GM12801 (cell line): ENCODE measurements around the gene AFAP1.

Experiments used
- TF ChIP-seq, protein P1 (sequence below): IDR thresholded peaks from one replicate; pipeline ENCODE4 v1.5.1; 2011; ENCODE audit warnings: control low read depth; ENCODE audit not compliant: insufficient read length; ENCODE audit errors: extremely low read depth

The AFAP1 gene

DNA sequence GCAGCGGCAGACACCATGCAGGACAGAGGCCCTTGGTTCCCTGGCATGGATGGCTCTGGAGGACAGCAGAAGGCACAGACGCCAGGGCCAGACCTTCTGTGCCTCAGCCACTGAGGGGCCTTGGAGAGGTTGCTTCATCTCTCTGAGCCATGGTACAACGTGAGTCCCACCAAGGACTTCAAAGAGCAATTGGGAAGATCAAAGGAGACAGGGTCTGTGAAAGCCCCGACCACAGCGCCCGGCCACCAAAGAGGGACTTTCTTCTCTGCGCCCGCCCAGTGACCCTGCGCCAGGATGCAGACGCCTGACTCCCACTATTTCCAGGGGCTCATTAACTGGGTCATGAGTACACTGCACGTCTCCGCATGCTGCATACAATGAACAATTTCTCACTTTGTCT is 174.0 kb downstream of the AFAP1 start:
- TF ChIP-seq, protein P1, sequence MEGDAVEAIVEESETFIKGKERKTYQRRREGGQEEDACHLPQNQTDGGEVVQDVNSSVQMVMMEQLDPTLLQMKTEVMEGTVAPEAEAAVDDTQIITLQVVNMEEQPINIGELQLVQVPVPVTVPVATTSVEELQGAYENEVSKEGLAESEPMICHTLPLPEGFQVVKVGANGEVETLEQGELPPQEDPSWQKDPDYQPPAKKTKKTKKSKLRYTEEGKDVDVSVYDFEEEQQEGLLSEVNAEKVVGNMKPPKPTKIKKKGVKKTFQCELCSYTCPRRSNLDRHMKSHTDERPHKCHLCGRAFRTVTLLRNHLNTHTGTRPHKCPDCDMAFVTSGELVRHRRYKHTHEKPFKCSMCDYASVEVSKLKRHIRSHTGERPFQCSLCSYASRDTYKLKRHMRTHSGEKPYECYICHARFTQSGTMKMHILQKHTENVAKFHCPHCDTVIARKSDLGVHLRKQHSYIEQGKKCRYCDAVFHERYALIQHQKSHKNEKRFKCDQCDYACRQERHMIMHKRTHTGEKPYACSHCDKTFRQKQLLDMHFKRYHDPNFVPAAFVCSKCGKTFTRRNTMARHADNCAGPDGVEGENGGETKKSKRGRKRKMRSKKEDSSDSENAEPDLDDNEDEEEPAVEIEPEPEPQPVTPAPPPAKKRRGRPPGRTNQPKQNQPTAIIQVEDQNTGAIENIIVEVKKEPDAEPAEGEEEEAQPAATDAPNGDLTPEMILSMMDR, result no peak

DNA sequence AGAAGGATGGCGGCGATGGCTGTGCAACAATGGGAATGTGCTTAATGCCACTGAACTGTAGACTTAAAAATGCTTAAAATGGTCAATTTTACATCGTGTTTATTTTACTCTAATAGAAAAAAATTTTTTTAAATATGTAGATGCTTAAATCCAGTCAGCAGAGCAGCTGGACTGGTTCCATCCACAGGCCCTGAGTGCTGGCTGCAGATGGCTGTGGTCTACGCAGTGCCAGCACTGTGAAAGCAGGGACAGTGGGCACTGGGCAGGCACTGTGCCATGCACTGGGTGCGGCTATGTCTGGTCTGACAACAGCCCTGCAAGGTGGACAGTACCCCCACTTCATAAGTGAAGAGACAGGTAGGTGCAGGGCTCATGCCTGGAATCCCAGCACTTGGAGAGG is 175.2 kb downstream of the AFAP1 start:
- TF ChIP-seq, protein P1, result no peak

DNA sequence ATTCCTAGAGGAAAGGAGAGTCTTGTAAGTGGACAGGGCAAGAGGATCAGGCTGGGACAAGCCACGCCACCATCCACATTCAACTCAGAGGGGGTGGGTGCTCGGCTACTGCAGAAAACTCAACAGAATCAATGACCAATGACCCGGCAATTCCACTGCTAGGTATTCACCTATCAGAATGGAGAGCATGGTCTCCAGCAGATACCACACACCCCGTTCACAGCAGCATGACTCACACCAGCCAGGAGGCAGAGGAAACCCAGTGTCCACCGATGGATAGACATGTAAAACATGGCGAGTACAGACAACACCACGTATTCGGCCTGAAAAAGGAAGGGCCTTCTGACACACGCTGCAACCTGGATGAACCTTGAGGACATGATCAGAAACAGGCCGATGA is 175.9 kb downstream of the AFAP1 start:
- TF ChIP-seq, protein P1, result no peak

DNA sequence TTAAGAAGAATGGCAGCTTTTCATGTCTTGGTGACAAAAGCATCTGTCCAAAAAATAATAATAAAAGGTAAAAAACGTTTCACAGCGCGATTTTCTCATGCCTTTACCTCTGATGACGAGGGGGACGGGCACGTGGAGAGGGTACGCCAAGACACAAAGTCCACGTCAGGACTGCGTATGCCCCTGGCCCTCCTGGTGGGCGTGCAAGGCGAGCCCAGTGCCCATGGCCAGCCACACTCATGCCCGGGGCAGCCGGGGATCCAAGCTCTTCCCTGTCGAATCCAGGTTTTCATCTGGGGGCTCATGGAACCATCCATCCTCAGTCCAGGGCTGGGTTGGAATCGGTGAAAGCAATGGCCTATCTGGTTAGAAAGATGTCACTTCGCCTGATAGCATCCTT is 176.6 kb downstream of the AFAP1 start:
- TF ChIP-seq, protein P1, result no peak

DNA sequence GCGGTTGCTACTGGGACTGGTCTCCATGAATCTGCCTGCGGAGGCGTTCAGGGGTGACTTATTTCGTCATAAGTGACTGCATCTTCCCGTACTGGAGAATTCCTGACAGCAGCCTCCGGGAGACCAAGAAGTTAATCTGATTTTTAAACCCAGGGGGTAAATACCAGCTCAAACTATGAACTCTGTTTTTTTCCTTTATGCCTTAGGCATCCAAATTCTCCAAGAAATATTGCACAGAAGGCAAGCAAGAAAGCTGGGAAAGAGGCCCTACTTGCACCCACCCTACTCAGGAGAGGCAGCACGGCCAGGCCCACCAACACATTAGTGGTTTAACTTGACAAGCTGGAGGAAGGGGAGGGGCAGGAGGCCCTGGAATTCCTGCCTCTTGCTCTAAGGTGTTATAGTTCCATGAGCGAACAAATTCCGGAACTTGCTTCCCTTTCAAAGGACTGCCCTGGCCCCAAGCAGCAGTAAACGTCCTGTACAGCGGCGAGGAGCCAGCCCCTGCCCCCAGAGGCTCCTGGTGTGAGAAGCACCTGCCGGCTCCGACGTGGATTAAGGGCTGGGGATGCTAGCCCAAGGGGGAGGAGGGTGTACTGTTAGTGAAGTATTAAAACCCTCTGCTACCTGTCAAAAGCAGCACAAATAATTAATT is 177.2 kb downstream of the AFAP1 start:
- TF ChIP-seq, protein P1, result no peak

DNA sequence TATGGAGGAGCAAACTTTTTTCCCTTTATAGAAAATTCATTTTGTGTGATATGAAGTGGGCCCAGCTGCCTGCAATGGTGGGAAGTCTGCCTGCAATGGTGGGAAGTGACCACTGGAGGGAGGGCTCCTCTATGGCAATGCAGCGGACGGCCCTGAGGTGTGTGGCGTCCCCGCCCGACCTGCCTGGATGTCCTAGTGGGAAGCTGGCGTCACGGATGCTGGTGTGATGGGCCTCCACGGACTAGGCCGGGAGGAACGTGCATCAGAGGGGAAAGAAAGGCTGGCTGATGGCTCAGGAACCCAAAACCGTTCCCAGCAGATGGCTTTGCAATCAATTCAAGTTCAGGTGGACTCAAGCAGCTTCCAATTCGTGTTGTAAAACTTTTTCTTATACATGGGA is 177.9 kb downstream of the AFAP1 start:
- TF ChIP-seq, protein P1, result no peak

DNA sequence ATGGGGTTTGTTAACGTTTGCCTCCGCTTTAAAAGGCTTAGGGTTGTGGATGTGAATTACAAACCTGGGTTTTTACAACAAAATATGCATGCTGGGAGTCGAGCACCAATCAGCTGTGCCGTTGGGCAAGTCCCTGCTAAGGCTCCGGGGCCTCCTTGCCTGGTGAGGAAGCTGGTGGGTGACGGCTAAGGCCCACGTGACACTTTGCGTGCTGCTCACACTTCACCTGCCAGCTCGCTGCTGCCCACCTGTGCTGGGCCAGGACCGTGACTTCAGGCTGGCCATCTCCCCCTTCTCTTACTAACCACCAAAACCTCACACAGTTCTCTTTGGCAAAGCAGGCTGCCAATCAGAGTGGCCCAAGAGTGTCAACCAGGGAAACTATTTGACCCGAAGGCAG is 178.3 kb downstream of the AFAP1 start:
- TF ChIP-seq, protein P1, result no peak
